Fibroblast of villous mesenchyme (primary cell): ENCODE results near the gene CP. TPM values are rescaled to one million over a fixed set of nuclear protein-coding genes. Genes with fewer than 3 reads are reported as not detected.
"Not testable (repeated sequence)": the region's sequence is repeated elsewhere in the genome, so short reads cannot be mapped to it uniquely, and the experiment has no call there.

Experiments used
- DNase-seq: peaks from one replicate; pipeline ENCODE4 v3.0.0-alpha.2; 2010; ENCODE audit warnings: low read depth
- H3K4me3 ChIP-seq: 2 replicates; pipeline ENCODE4 v1.5.1; 2011; ENCODE audit warnings: low read depth, mild to moderate bottlenecking, low read length
- total RNA-seq: library from RNA; depleted of rRNA; stranded (reverse); fragments of >200 nt; gene quantifications from 2 replicates; pipeline ENCODE4 v1.2.3, GENCODE V29; 2012
- TF ChIP-seq, protein P1 (sequence below): IDR thresholded peaks from 2 replicates; pipeline ENCODE4 v1.5.1; 2012; ENCODE audit warnings: low read depth, mild to moderate bottlenecking, low read length; ENCODE audit not compliant: insufficient read depth

CP gene
- total RNA-seq, 1 donor, result not detected

DNA sequence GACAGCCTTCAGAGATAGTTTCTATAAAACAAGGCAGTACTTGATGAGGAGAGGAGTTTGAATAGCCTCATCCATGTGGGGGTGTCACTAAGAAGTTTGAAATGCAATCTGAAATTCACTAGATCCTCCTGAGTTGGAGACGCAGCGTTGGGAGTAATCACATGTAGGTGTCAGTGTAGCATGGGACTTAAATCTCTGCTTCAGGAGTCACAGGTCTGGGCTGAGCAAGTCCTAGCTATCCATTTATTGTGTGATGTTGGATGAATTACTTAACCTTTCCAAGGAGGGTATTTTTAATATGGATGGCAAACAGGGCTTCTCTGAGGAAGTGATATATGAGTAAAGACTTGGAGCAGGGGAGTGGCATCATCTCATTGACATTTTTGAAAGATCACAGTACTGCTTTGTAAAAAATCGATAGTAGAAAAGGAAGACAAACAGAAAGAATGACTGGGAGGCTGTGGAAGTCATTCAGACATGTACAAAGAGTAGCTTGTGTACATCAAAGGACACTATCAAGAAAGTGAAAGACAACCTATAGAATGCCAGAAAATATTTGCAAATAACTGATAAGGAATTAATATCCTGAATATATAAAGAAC is 17.1 kb downstream of the CP start:
- TF ChIP-seq, protein P1, sequence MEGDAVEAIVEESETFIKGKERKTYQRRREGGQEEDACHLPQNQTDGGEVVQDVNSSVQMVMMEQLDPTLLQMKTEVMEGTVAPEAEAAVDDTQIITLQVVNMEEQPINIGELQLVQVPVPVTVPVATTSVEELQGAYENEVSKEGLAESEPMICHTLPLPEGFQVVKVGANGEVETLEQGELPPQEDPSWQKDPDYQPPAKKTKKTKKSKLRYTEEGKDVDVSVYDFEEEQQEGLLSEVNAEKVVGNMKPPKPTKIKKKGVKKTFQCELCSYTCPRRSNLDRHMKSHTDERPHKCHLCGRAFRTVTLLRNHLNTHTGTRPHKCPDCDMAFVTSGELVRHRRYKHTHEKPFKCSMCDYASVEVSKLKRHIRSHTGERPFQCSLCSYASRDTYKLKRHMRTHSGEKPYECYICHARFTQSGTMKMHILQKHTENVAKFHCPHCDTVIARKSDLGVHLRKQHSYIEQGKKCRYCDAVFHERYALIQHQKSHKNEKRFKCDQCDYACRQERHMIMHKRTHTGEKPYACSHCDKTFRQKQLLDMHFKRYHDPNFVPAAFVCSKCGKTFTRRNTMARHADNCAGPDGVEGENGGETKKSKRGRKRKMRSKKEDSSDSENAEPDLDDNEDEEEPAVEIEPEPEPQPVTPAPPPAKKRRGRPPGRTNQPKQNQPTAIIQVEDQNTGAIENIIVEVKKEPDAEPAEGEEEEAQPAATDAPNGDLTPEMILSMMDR, result no peak
- no peak for DNase-seq
- H3K4me3 ChIP-seq, result no peak overlapping the region

- TF ChIP-seq, protein P1, result no peak
- DNase-seq, result no peak
- H3K4me3 ChIP-seq, result no peak overlapping the region
These were observed 17.9 kb downstream of the CP start for GRCh38 chr3:149203758-149204157.

- TF ChIP-seq, protein P1, result no peak
- DNase-seq, result peak; percentile 40
- no peak overlapping the region for H3K4me3 ChIP-seq
These were observed 22.2 kb downstream of the CP start for GRCh38 chr3:149199474-149199873.

GRCh38 chr3:149198611-149199010 is 23.0 kb downstream of the CP start:
- TF ChIP-seq, protein P1, result no peak
- H3K4me3 ChIP-seq, result no peak overlapping the region
- DNase-seq, result no peak

GRCh38 chr3:149197669-149198068 is 24.0 kb downstream of the CP start:
- peak overlapping the region; percentile 36 for H3K4me3 ChIP-seq
- TF ChIP-seq, protein P1, result no peak
- DNase-seq, result no peak

DNA sequence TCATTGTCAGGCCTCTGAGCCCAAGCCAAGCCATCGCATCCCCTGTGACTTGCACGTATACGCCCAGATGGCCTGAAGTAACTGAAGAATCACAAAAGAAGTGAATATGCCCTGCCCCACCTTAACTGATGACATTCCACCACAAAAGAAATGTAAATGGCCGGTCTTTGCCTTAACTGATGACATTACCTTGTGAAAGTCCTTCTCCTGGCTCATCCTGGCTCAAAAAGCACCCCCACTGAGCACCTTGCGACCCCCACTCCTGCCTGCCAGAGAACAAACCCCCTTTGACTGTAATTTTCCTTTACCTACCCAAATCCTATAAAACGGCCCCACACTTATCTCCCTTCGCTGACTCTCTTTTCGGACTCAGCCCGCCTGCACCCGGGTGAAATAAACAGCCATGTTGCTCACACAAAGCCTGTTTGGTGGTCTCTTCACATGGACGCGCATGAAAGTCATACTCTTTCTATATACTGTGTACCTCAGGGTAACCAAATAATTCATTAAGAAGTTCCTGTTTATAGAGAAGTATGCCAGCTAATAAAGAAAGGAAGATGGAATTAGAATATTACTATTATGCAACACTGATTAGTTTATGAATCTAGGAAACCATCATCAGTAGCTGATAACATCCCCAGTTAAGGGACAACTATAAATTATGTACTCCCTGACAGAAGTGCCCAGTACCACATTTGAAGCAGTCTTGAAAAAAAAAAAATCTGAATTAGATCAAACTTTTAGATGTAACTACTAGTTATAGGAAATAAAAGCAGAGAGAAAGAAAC is 24.6 kb downstream of the CP start:
- not testable (repeated sequence) for DNase-seq
- peak overlapping the region; percentile 36 for H3K4me3 ChIP-seq

DNA sequence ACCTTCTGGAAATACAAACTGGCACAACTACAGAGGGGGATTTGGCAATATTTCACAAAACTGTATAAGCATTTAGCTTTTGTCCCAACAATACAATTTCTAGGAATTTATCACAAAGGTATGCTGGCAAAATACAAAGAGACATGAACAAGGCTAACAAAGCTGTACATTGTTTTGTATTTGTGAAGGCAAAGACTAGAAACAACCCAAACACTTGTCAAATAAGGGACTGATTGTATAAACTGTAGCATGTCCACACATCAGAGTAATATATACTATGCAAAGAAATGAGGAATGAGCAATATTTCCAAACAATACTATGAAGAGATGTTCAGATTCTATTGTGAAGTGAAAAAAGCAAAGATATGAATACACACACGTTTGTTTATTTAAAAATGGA is 26.4 kb downstream of the CP start:
- no peak overlapping the region for H3K4me3 ChIP-seq
- DNase-seq, result no peak
- TF ChIP-seq, protein P1, result no peak
